ENCODE data around the gene MADD.
A peak's percentile ranks its signal among the peaks of the same experiment; 100 is the strongest.

The MADD gene

DNA sequence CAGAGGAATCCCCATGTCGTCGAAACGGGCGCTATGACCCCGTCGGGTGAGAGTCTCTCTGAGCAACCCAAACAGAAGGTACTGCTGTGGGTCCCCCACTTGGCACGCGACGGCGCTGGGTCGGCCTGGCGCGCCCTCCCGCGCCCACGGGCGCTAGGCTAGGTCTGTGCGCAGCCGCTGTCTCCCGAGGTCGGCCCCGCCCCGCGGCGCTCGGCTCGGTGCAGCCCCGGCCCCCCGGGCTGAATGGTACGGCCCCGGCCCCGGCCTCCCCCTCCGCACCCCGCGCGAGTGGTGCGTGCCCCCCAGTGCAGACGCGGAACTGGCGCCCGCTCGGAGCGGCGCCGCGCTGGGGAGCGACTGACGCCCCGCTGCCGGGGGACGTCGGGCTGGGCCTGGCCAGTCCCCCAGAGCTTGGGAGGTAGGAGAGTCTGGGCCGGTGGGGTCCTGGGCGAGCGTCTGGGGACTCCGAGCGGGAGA, at the start of gene MADD:
MADD (plus strand) TSS at position 305 of the 477 bp plus-strand sequence.
- peak; percentile 76 for DNase-seq (ENCODE audit: low spot score)

DNA sequence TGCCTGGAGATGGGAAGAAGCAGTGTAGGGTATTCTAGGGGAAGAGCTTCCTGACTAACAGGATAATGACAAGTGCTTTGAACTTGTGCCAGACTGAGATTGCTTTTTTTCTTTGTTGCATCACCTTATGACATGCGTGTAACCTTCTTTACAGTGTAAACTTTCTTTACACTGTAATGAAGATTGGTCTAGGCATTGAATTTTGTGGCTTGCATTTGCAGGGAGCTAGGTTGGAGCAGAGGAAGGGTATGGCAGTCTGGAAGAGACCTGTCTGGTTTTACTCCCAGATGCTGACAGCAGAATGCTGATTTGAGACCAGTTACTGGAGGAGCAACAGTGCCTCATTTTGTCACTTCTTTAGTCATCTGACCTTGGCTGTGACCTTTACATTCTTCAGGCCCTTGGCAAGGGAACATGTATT, 49.5 kb upstream of the MADD start:
- DNase-seq (ENCODE audit: low spot score): peak; percentile 82

DNA sequence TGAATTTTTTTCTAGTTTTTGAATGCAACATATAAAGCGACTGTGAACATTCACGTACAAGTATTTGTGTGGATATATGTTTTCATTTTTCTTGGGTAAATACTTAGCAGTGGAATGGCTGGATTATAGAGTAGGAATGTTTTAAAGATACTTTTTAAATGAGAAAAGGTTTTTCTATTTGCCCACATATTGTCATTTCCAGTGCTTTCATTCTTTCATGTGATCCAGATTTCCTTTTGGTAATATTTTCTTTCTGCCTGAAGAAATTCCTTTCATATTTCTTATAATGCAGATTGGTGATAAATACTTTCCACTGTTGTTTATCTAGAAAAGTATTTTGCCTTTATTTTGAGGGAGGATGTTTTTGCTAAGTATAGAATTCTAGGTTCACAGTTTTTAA, 47.2 kb upstream of the MADD start:
- no peak for DNase-seq (ENCODE audit: low spot score)

DNA sequence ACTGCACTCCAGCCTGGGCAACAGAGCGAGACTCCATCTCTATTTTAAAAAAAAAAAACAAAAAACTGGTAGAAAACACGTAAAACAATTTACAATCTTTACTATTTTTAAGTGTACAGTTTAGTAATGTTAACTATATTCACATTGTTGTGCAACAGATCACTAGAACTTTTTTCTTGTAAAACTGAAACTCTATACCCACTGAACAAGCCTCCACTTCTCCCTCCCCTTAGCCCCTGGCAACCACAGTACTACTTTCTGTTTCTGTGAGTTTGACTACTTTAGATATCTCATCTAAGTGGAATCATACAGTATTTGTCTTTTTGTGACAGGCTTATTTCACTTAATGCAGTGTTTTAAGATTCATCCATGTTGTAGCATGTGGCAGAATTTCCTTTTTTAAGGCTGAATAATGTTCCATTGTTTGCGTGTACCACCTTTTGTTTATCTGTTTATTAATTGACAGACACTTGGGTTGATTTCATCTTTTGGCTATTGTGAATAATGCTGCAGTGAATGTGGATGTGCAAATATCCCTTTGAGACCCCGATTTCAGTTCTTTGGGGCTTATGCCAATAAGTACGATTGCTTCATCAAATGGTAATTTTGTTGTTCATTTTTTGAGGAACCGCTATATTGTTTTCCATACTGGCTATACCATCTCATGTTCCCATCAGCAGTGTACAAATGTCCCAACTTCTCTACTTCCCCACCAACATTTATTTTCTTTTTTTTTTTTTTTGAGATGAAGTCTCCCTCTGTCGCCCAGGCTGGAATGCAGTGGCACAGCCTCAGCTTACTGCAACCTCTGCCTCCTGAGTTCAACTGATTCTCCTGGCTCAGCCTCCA, 44.2 kb upstream of the MADD start:
- DNase-seq (ENCODE audit: low spot score): no peak

DNA sequence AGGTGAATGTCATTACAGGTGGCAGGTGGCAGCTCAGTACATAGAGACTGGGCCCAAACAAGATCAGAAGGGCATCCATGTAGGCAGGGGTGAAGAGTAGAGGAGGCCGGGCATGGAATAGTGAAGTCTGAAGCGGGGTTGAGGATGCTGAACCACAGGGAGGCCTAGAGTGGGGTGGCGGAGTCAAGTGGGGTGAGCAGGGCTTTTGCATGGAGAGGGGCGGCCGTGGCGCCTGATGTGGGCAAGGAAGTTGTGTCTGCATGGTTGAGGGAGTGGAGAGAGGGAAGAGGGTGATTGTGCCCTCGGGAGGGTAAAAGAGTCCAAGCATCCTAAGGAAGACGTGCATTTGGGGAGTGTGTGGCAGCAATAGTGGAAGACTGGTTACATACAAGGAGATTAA, 40.8 kb upstream of the MADD start:
- DNase-seq (ENCODE audit: low spot score): no peak

DNA sequence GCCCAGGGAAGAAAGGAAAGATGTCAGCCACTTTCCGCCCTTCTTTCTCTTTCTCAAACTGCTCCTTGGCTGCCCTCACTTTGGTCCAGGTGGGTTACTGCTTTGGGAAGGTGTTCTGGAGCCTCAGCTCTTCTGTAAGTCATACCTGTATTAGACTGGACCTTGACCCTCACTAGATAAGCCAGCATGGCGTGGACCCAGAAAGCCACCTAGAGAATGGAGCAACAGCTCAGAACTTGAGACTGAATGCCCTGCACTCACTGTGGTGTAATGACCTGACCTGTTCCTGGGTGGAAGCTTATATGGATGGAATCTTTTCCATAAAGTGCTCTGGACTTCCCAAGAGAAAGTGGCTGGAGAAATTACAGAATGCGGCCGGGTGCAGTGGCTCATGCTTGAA, 36.9 kb upstream of the MADD start:
- no peak for DNase-seq (ENCODE audit: low spot score)

DNA sequence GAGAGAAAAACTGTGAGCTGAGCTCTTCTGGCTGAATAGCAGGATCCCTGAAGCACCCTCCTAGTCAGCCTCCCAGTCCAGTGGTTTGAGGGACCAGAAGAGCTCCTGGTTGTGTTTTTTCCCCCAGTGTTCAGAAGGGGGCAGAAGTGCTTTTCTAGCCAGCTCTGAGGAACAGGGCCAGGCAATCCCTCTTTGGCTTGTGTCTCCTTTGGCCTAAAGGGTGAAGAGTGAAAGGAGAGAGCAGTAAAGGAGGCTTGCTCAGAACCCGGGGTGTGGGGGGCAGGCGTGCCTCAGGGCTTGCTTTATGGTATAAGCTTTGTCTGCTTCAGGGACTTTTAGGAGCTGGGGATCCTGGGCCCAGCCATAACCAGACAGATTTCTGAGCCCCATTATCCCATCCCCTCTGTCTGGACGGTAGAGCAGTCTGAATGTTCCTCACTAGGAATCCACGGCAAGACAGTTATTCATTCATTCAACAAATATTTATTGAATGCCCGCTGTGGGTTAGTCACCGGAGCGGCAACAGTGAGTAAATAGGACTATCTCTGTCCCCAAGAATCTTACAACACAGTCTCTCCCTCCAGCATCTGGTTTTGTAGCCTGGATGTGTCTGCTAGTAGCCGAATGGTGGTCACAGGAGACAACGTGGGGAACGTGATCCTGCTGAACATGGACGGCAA, 35.8 kb upstream of the MADD start:
- no peak for DNase-seq (ENCODE audit: low spot score)

DNA sequence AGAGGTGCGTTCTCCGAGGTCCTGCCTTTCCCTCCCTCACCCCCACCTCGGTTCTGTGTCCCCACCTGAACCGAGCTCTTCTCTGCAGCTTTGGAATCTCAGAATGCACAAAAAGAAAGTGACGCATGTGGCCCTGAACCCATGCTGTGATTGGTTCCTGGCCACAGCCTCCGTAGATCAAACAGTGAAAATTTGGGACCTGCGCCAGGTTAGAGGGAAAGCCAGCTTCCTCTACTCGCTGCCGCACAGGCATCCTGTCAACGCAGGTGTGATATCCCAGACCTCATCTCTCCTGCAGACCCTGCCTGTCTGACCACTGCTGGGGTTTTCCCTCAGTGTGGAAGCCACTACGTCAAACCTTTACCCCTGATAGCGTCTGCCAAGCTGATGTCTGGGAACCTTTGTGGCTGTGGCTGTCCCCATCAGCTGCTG, 35.2 kb upstream of the MADD start:
- DNase-seq (ENCODE audit: low spot score): no peak

DNA sequence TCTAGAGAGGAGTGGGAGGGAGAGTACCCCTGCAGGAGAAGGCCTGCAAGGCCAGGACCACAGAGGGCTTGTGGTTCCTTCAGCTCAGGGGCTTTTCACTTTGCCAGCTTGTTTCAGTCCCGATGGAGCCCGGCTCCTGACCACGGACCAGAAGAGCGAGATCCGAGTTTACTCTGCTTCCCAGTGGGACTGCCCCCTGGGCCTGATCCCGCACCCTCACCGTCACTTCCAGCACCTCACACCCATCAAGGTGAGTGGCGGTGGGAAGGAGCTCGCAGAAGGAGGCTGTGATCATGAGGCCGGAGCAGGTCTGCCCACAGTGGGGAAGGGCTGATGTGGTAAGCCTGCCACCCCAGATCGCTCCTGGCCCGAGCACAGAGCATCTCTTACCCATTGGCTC, 34.8 kb upstream of the MADD start:
- DNase-seq (ENCODE audit: low spot score): no peak

DNA sequence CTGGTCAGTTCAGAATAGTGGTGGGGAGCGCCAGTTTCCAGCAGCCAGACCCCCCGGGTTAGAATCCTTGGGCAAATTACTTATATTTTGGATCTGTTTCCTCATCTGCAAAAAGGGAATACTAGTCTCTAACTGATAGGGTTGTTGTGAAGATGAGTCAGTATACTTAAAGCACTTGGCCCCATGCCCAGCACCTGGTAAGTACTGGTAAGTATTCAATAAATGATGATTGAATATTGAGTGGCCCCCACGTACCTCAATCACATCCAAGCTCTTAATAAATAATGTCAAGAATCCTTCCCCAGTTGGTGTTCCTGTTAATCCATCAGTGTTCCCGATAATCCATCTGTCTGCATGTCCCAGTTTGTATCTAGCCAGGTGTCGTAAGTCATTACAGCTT, 33.5 kb upstream of the MADD start:
- DNase-seq (ENCODE audit: low spot score): peak; percentile 21

DNA sequence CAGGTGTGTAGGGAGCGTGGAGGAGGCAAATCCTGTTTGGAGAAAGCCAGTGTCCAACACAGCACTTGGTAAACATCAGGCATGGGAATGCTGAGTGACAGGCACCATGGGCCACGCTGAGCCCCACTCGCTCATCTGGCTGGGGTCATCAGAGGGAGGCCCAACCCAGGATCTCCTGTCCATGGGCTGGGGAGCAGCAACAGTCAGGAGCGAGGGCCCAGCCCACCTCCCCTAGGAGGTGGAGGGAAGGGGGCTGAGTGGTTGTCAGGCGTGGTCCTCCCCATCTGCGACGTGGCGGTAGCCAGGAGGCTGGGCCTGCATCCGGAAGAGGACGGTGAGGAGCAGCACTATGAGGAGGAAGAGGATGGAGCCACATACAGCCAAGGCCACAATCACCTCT, 30.1 kb upstream of the MADD start:
- no peak for DNase-seq (ENCODE audit: low spot score)

DNA sequence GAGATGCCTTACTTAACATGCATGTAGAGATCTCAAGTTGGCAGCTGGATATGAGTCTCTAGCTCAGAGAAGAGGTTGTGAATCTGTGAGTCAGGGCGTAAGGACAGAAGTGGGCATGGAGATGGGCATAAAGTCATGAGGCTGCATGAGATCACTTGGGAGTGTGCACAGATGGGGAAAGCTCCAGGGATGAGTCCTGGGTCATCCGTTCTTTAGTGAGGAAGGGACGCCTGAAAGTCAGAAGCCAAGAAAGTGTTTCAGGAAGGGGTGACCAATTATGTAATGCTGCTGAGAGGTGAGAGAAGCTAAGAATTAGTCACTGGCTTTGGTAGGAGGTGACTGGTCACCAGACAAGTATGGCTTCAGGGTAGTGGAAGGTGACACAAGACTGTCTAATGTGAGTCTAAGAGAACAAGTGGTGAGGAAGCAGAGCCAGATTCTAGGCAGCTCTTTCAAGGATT, 28.1 kb upstream of the MADD start:
- DNase-seq (ENCODE audit: low spot score): peak; percentile 34

DNA sequence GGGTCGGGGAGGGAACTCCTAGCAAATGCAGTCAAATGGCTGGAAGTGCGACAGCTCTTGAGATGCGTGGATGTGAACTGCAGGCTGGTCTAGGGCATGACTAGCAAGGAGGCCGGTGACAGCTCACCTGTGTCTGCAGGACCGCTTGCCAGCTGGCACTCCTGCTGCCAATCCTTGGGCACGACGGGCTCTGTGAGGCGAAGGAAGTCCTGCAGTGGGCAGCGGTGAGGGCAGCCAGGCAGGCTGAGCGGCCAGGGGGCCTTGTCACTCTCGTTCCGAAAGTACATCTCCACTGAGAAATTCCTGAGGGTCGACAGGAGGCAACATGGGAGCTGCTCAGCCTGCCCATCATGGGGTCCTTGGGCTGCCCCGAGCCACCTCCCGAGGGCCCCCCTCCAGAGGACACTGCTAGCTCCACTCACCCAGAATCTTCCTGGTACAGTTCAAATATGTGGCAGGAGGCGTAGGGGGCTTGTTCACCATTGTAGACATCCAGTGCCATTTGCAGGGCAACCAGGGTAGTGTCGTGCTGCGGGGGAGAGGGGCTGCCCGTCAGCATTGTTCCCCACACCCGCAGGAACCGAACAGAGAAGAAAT, 27.2 kb upstream of the MADD start:
- no peak for DNase-seq (ENCODE audit: low spot score)

DNA sequence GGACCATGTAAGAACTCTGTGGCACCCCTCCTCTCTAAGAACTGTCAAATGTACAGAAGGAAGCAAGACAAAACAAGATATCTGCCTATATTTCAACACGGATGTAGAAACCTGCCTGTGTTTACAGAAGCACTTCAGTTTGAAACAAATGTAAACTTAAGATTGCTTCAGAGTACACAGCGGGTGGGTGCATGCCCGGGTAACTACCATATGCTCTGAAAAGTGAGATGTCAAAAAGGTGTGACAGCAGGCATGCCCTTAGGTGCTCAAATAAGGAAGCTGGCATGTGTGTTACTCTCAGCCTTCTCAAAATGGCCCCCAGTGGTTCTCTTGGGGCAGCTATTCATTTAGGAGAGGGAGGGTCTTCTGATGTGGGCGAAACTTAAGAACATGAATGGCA, 26.5 kb upstream of the MADD start:
- DNase-seq (ENCODE audit: low spot score): no peak

DNA sequence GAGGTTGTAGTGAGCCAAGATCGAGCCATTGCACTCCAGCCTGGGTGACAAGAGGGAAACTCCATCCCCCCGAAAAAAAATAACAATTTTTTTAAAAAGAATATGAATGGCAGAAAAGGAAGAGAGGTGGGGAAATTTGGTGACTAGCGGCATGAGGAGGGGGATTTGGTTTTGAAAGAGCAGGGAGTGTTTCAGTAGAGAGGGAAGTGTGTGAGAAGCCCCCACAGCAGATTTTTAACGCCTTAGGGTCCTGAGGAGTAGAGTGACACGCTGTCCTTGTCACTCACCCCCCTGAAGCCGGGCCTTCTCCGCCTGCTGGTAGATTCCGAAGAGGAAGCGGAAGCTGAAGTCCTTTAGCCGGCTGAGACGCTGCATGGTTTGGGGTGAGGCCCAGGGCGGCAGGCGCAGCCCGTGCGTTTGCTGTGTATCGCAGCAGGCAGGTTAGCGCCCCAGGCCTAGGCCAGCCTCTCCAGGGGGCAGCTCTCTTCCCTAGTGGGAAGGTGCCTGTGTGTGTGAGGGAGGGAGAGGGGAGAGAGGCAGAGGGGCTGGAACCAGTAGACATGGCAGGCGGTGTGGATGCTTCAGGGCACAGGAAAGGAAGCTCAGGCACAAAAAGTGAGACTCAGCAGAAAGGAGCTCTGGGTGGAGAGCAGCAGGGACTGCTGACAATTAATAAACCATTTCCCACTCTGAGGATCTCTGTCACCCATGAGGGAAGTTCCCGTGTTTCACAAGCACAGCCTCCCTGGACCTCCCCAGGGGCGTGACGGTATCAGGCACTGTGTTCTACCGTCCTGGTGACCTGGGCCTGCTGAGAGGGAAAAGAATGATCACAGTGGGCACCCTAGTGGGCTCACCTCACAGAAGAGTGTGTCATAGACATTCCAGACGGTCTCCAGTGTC, 25.2 kb upstream of the MADD start:
- DNase-seq (ENCODE audit: low spot score): no peak

DNA sequence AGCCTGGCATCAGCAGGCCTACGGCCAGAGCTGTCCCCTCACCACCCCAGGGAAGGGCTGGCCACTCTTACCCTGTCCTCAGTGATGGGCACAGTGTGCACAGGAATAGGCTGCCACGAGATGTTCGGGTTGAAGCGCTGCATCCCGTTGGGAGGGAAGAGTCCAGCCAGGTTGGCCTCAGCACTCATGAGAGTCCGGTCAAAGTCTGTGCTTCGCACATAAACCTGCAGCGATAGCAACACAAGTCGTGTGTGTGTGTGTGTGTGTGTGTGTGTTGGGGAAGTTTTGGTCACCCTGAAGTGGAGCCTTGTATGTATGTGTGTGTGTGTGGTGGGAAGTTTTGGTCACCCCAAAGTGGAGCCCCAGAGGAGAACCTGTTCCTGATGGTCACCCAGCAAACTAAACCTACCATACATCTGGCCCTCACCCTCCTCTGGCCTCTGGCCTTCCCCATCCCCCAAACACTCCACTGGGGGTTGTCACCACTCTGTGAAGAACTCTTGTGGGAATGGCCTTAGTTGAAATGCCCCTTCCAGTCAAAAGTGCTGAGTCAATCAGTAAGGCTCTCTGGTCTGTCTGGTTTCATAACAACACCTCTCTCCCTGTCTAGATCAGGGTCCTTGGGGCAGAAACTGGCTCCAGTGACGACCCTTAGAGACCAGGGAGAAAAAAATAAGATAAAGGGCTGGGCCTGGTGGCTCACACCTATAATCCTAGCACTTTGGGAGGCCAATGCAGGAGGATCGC, 24.1 kb upstream of the MADD start:
- DNase-seq (ENCODE audit: low spot score): no peak

DNA sequence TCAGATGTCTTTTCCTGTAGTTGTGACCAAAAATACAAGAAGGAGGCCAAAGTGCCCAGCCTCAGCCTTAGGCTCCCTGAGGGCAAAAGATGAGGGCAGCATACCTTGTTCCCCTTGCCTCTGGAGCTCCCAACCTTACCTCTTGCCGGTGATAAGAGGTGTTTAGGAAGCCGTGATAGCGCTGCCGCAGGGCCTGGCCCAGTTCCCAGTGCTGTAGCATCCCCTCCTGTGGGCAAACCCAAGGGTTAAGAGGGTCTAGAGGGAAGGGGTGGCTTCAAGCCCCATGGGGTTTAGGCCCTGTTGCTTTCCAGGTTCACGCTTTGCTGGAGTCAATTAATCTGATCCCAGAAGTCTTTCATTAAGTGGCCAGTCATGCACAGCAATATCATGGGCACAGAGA, 22.4 kb upstream of the MADD start:
- DNase-seq (ENCODE audit: low spot score): no peak

DNA sequence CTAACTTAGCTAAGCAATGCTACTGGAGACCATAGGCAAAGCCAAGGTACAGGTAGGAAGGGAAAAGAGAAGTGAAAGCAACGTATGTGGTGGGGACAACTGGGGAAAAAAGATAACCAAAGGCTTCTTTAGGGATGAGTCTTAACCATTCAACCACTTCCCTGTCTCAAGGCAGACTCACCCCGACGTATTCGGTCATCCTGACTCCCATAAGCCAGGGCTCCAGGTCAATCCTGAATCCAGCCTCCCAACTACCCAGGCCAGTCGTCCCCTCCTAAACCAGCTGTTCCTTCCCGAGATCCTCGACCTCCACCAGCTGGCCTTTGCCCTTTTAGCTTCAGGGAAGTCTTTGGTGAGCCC, 21.6 kb upstream of the MADD start:
- no peak for DNase-seq (ENCODE audit: low spot score)

DNA sequence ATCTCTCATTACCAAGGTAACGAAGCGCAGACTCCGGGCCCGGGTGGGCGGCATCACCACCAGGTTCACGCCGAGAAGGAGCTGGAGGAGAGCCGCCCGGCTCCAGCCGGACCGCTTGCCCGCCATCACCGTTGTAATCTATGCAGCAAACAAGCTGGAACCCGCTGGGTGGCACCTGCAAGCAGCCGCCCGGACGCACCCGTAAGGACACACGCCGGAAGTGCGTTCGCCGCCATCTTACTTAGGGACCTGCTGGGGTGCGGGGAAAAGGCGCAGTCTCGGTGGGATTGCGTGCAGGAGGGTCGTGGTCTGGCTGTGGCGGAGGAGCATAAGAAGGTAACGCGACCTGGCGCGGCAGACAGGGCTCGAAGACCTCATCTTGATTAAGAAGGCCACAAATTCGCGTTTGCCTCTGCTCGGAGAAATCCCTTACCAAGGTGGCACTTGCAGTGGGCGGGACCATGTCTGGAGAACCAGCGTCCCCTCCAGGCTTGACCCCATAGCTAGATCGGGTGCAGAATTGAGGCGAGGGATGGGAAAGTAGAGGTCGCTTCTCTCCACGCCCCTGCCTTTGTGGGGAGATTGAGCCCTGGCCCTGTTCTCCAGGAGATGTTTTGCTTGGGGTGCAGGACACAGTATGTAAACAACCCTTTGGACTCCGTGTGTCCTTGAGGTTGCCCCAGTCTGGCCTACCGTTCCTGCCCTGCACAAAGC, 21.1 kb upstream of the MADD start, which contains the start of gene ACP2:
ACP2 (minus strand) TSS at position 151 of the 714 bp plus-strand sequence; CDS start at position 126, 25 bp downstream.
- peak; percentile 83 for DNase-seq (ENCODE audit: low spot score)

DNA sequence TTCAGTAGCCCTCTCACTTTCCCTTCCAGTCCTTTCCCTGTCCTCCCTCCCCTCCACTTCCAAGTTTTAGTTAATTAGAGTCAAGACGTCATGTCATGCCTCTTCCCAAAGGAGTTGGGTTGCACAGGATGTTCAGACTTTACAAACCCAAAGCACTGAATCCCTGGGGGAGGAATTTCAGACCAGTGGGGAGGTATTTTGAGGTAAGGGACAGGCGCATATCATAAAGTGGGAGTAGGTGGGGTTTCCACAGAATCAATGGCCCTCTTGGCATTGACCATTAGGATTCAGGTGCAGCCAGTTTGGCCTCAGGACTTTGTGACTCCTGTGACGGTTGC, 20.6 kb upstream of the MADD start:
- DNase-seq (ENCODE audit: low spot score): no peak

DNA sequence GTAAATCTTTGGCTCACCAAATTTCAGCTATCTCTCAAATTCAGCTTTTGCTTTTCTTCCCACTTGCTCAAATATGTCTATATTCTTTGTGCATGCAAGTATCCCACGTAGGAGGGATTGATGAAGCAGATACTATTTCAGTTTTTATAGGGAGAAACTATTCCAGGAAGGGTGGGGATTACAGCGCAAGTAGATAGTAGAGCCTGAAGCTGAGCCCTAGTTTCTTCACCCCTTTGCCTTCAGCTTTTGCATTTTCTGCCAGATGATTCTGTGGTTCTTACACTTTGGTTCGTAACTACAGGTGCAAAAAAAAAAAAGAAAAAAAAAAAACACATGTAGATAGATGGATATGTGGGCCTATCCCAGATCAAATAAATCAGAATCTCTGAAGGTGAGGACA, 18.2 kb upstream of the MADD start:
- no peak for DNase-seq (ENCODE audit: low spot score)

All from kidney capillary endothelial cell (primary cell).